Mesendoderm (in vitro differentiated cells): ENCODE measurements around the gene ZBTB25.

ENCODE experiments used
- DNase-seq: peaks from one replicate; pipeline ENCODE4 v3.0.0; 2013
- H2AK5ac ChIP-seq: 2 replicates; pipeline ENCODE4 v1.6.1; 2013; ENCODE audit warnings: low read length, inconsistent platforms
- H2BK120ac ChIP-seq: 2 replicates; pipeline ENCODE4 v1.6.1; 2013; ENCODE audit warnings: low read depth, mild to moderate bottlenecking, low read length, moderate library complexity, mixed read lengths
- H2BK15ac ChIP-seq: replicated peaks from 2 replicates; pipeline ENCODE4 v1.6.1; 2013; ENCODE audit warnings: low read depth, mild to moderate bottlenecking, moderate library complexity
- H2BK5ac ChIP-seq: 2 replicates; pipeline ENCODE4 v1.6.1; 2013; ENCODE audit warnings: low read length, inconsistent platforms
- H3K18ac ChIP-seq: 2 replicates; pipeline ENCODE4 v1.6.1; 2013; ENCODE audit warnings: mild to moderate bottlenecking, low read length, mixed read lengths
- H3K23ac ChIP-seq: one replicate; pipeline ENCODE4 v1.6.1; 2013; ENCODE audit warnings: low read length
- H3K27ac ChIP-seq: 2 replicates; pipeline ENCODE4 v1.5.1; 2013; ENCODE audit warnings: low read depth, mild to moderate bottlenecking, inconsistent platforms, low read length, moderate library complexity
- H3K27me3 ChIP-seq: 2 replicates; pipeline ENCODE4 v1.6.1; 2013; ENCODE audit warnings: low read length, control low read depth, mild to moderate bottlenecking, inconsistent platforms; ENCODE audit not compliant: insufficient read depth, poor library complexity
- H3K36me3 ChIP-seq: 2 replicates; pipeline ENCODE4 v1.6.1; 2013; ENCODE audit warnings: low read length, inconsistent platforms; ENCODE audit not compliant: control insufficient read depth, insufficient read depth
- H3K4ac ChIP-seq: one replicate; pipeline ENCODE4 v1.6.1; 2013; ENCODE audit warnings: low read depth, mild to moderate bottlenecking, low read length, moderate library complexity
- H3K4me1 ChIP-seq: 2 replicates; pipeline ENCODE4 v1.6.1; 2013; ENCODE audit warnings: low read depth, low read length, inconsistent platforms; ENCODE audit not compliant: control insufficient read depth
- H3K4me2 ChIP-seq: 2 replicates; pipeline ENCODE4 v1.6.1; 2013; ENCODE audit warnings: low read length
- H3K4me3 ChIP-seq: 2 replicates; pipeline ENCODE4 v1.5.1; 2013; ENCODE audit warnings: mild to moderate bottlenecking, low read length
- H3K56ac ChIP-seq: one replicate; pipeline ENCODE4 v1.6.1; 2013; ENCODE audit warnings: low read length
- H3K79me1 ChIP-seq: 2 replicates; pipeline ENCODE4 v1.6.1; 2013; ENCODE audit warnings: low read length, inconsistent platforms
- H3K79me2 ChIP-seq: 2 replicates; pipeline ENCODE4 v1.6.1; 2013; ENCODE audit warnings: mild to moderate bottlenecking, low read length; ENCODE audit not compliant: control insufficient read depth, insufficient read depth
- H3K9ac ChIP-seq: 2 replicates; pipeline ENCODE4 v1.6.1; 2013; ENCODE audit warnings: low read length, inconsistent platforms
- H4K5ac ChIP-seq: one replicate; pipeline ENCODE4 v1.6.1; 2013; ENCODE audit warnings: low read length
- H4K8ac ChIP-seq: one replicate; pipeline ENCODE4 v1.6.1; 2013; ENCODE audit warnings: low read depth, mild to moderate bottlenecking, control low read depth, low read length, moderate library complexity
- WGBS: extraction: QIAGEN DNeasy Blood & Tissue Kit; methylation state at CpG from one replicate; pipeline ENCODE4 v1.1.7; 2013; ENCODE audit warnings: low lambda C conversion rate, missing lambda C conversion rate; ENCODE audit not compliant: insufficient coverage; ENCODE audit errors: extremely low coverage; 5-methylcytosine and 5-hydroxymethylcytosine counted together

The ZBTB25 gene

GRCh38 chr14:64510825-64511671, 7.4 kb upstream of the ZBTB25 start:
- Histone ChIP-seq H2BK5ac (no peak overlapping the region), H3K56ac (peak overlapping the region; percentile 61), H2BK120ac (no peak overlapping the region), H3K4ac (no peak overlapping the region), H2BK15ac (no peak overlapping the region), H3K9ac (peak overlapping the region; percentile 46), H3K27me3 (no peaks in the 10 kb centered on the region), H3K27ac (peak overlapping the region; percentile 17), H3K36me3 (no peaks in the 10 kb centered on the region), H3K4me3 (no peak overlapping the region), H4K5ac (no peak overlapping the region), H2AK5ac (no peak overlapping the region), H3K4me1 (peaks cover 15% of the 10 kb centered on the region), H4K8ac (no peak overlapping the region), H3K4me2 (no peak overlapping the region), H3K23ac (no peak overlapping the region), H3K79me2 (peaks cover 62% of the 10 kb centered on the region), H3K18ac (peak overlapping the region; percentile 18), H3K79me1 (peaks cover 3% of the 10 kb centered on the region)
- DNase-seq: peak; percentile 77
- no CpG with 5 or more reads among the region's 4 CpGs for WGBS

- peak overlapping the region; percentile 28 for H3K9ac ChIP-seq
- no peak overlapping the region for H3K23ac ChIP-seq
- H3K4ac ChIP-seq: no peak overlapping the region
- peaks cover 15% of the 10 kb centered on the region for H3K4me1 ChIP-seq
- no peak overlapping the region for H2AK5ac ChIP-seq
- H3K56ac ChIP-seq: peak overlapping the region; percentile 66
- no peak overlapping the region for H2BK120ac ChIP-seq
- no peaks in the 10 kb centered on the region for H3K27me3 ChIP-seq
- H3K4me2 ChIP-seq: no peak overlapping the region
- H3K36me3 ChIP-seq: no peaks in the 10 kb centered on the region
- H2BK15ac ChIP-seq: no peak overlapping the region
- no peak overlapping the region for H3K18ac ChIP-seq
- peaks cover 57% of the 10 kb centered on the region for H3K79me2 ChIP-seq
- no peak overlapping the region for H4K8ac ChIP-seq
- H2BK5ac ChIP-seq: no peak overlapping the region
- H3K4me3 ChIP-seq: no peak overlapping the region
- no CpG with 5 or more reads among the region's 8 CpGs for WGBS
- peak; percentile 89 for DNase-seq
- peak overlapping the region; percentile 41 for H3K27ac ChIP-seq
- no peak overlapping the region for H4K5ac ChIP-seq
- peaks cover 3% of the 10 kb centered on the region for H3K79me1 ChIP-seq
Observed at GRCh38 chr14:64509036-64509435, 5.4 kb upstream of the ZBTB25 start.

- H3K27ac ChIP-seq: no peak overlapping the region
- H4K5ac ChIP-seq: no peak overlapping the region
- no CpG with 5 or more reads among the region's 1 CpG for WGBS
- no peak overlapping the region for H3K4me2 ChIP-seq
- H4K8ac ChIP-seq: no peak overlapping the region
- H3K79me1 ChIP-seq: peaks cover 3% of the 10 kb centered on the region
- H2BK5ac ChIP-seq: no peak overlapping the region
- no peaks in the 10 kb centered on the region for H3K36me3 ChIP-seq
- DNase-seq: no peak
- no peak overlapping the region for H3K23ac ChIP-seq
- no peak overlapping the region for H2BK120ac ChIP-seq
- H3K4ac ChIP-seq: no peak overlapping the region
- H3K4me1 ChIP-seq: peaks cover 15% of the 10 kb centered on the region
- peak overlapping the region; percentile 41 for H3K9ac ChIP-seq
- H3K27me3 ChIP-seq: no peaks in the 10 kb centered on the region
- H3K56ac ChIP-seq: peak overlapping the region; percentile 58
- H2BK15ac ChIP-seq: no peak overlapping the region
- peaks cover 56% of the 10 kb centered on the region for H3K79me2 ChIP-seq
- no peak overlapping the region for H3K4me3 ChIP-seq
- peak overlapping the region; percentile 11 for H2AK5ac ChIP-seq
- H3K18ac ChIP-seq: no peak overlapping the region
Observed at GRCh38 chr14:64508215-64508776, 4.7 kb upstream of the ZBTB25 start.

GRCh38 chr14:64507376-64508156, 3.9 kb upstream of the ZBTB25 start:
- no peaks in the 10 kb centered on the region for H3K27me3 ChIP-seq
- peak overlapping the region; percentile 59 for H3K4ac ChIP-seq
- H3K27ac ChIP-seq: no peak overlapping the region
- no peak overlapping the region for H2AK5ac ChIP-seq
- peak overlapping the region; percentile 30 for H2BK5ac ChIP-seq
- no peak overlapping the region for H3K23ac ChIP-seq
- H3K4me3 ChIP-seq: no peak overlapping the region
- no peak overlapping the region for H4K5ac ChIP-seq
- peaks cover 4% of the 10 kb centered on the region for H3K79me1 ChIP-seq
- WGBS: no CpG with 5 or more reads among the region's 4 CpGs
- no peak overlapping the region for H2BK15ac ChIP-seq
- no peak overlapping the region for H3K18ac ChIP-seq
- H4K8ac ChIP-seq: no peak overlapping the region
- peak; percentile 32 for DNase-seq
- H3K79me2 ChIP-seq: peaks cover 52% of the 10 kb centered on the region
- peak overlapping the region; percentile 78 for H3K56ac ChIP-seq
- no peaks in the 10 kb centered on the region for H3K36me3 ChIP-seq
- peak overlapping the region; percentile 43 for H3K9ac ChIP-seq
- peaks cover 15% of the 10 kb centered on the region for H3K4me1 ChIP-seq
- H2BK120ac ChIP-seq: no peak overlapping the region
- no peak overlapping the region for H3K4me2 ChIP-seq

- H3K79me1 ChIP-seq: peaks cover 10% of the 10 kb centered on the region
- peak overlapping the region; percentile 49 for H3K9ac ChIP-seq
- no peak overlapping the region for H2BK5ac ChIP-seq
- no peaks in the 10 kb centered on the region for H3K36me3 ChIP-seq
- H2BK120ac ChIP-seq: no peak overlapping the region
- no peaks in the 10 kb centered on the region for H3K27me3 ChIP-seq
- H3K79me2 ChIP-seq: peaks cover 46% of the 10 kb centered on the region
- no peak overlapping the region for H3K27ac ChIP-seq
- no peak overlapping the region for H4K8ac ChIP-seq
- no peak overlapping the region for H3K4me3 ChIP-seq
- H3K4me1 ChIP-seq: peaks cover 21% of the 10 kb centered on the region
- no peak overlapping the region for H3K23ac ChIP-seq
- H3K4me2 ChIP-seq: peak overlapping the region; percentile 1
- peak overlapping the region; percentile 42 for H3K56ac ChIP-seq
- no peak overlapping the region for H4K5ac ChIP-seq
- no peak overlapping the region for H2AK5ac ChIP-seq
- H2BK15ac ChIP-seq: no peak overlapping the region
- no peak overlapping the region for H3K18ac ChIP-seq
- no CpG with 5 or more reads among the region's 3 CpGs for WGBS
- no peak overlapping the region for H3K4ac ChIP-seq
- no peak for DNase-seq
Observed at GRCh38 chr14:64506721-64507120, 3.1 kb upstream of the ZBTB25 start.
